ENCODE measurements around the gene TREM1.

TREM1 gene

DNA sequence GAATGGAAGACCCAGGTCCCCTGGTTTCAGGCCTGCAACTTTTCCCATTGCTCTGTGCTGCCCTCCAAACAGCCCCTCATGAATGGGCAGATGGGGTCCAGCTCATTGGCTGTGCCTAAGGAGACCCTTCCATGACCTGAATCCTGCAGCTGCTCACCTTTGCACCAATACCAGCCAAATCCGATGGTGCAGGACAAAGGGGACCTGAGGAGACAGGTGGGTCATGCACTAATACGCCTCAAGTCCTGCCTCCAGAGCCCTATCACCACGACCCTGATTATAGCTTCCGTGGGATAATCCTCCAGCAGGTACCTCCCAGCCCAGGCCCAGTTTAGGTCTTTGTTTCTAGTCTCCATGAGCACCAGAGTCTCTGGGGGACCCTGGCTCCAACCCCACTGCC, 16.8 kb downstream of the TREM1 start:
- no peak for TF ChIP-seq FOXM1 (IDR thresholded peaks at IDR 0.05; ENCODE audit: borderline replicate concordance, low read depth)
- TF ChIP-seq, protein P1, sequence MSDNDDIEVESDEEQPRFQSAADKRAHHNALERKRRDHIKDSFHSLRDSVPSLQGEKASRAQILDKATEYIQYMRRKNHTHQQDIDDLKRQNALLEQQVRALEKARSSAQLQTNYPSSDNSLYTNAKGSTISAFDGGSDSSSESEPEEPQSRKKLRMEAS (IDR thresholded peaks at IDR 0.05), result no peak
- TF ChIP-seq EGR1 (IDR thresholded peaks at IDR 0.05), result no peak

DNA sequence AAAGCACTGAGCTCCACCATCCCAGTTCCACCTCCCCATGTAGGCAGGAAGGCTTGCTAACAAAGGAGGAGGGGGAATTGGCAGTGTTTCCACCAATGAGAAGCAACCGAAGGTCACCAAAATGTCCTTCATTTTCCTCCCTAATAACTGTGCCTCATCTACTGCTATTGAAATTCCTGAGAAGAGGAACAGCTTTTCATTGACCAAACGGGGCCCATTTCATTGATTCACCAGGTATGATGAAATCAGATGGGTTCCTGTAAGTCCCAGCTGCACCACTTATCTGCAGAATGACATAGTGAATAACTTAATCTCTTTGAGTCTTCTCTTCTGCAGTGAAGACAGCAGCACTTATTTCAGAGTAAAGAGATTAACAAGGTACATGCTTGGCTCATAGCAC, 17.3 kb downstream of the TREM1 start:
- no peak for TF ChIP-seq FOXM1 (IDR thresholded peaks at IDR 0.05; ENCODE audit: borderline replicate concordance, low read depth)
- no peak for TF ChIP-seq YY1 (IDR thresholded peaks at IDR 0.05; ENCODE audit: low read depth)
- no peak for TF ChIP-seq CEBPB (IDR thresholded peaks at IDR 0.05)
- TF ChIP-seq EGR1 (IDR thresholded peaks at IDR 0.05), result no peak
- TF ChIP-seq TAF1 (IDR thresholded peaks at IDR 0.05; ENCODE audit: low read depth), result no peak

DNA sequence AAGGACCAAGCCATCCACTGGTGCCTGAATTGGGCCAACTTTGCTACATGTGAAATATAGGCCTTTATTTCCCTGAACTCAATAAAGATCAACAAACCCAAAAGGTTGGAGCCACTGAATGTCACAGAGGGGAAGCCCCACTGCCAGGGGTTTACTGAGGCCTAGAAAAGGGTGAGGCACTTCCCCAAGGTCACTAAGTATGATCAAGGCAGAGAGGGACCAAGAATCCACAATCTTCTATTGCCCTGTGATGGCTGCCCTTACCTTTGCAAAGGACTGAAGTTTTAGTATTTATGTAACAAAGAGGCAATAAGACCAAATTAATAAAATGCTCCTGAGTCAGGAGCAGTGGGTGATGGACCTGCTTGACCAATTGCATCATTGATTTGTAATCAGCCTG, 18.0 kb downstream of the TREM1 start:
- TF ChIP-seq, protein P1 (IDR thresholded peaks at IDR 0.05), result no peak
- TF ChIP-seq EP300 (IDR thresholded peaks at IDR 0.05; ENCODE audit: borderline replicate concordance), result no peak
- TF ChIP-seq, protein P2, sequence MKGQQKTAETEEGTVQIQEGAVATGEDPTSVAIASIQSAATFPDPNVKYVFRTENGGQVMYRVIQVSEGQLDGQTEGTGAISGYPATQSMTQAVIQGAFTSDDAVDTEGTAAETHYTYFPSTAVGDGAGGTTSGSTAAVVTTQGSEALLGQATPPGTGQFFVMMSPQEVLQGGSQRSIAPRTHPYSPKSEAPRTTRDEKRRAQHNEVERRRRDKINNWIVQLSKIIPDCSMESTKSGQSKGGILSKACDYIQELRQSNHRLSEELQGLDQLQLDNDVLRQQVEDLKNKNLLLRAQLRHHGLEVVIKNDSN (IDR thresholded peaks at IDR 0.05), result no peak
- TF ChIP-seq CEBPB (IDR thresholded peaks at IDR 0.05), result no peak
- TF ChIP-seq YY1 (IDR thresholded peaks at IDR 0.05; ENCODE audit: low read depth), result no peak
- TF ChIP-seq FOXM1 (IDR thresholded peaks at IDR 0.05; ENCODE audit: borderline replicate concordance, low read depth), result no peak
- no peak for TF ChIP-seq EGR1 (IDR thresholded peaks at IDR 0.05)

DNA sequence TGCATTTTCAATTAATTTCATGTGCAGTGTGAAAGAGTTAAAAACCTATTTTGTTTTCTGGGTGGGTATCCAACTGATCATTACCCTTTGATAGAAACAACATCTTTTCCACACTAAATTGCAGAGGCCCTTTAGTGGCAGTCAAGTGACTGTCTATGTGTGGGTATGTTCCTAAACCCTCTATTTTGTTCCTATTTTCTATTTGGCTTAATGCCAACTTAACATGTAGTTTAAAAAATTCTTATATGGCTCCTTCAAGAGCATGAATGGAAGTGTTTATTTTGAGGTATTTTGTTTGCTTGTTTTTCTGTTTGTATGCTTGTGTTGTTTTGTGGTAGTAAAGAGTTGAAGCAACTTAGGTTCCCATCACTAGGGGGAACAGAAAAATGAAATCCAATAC, 19.9 kb downstream of the TREM1 start:
- TF ChIP-seq NFIC (IDR thresholded peaks at IDR 0.05) (0 out of 2 replicates have a peak, but pooled peaks have one; percentile 20), CREB1 (IDR thresholded peaks at IDR 0.05; ENCODE audit: low read depth) (no peak)

DNA sequence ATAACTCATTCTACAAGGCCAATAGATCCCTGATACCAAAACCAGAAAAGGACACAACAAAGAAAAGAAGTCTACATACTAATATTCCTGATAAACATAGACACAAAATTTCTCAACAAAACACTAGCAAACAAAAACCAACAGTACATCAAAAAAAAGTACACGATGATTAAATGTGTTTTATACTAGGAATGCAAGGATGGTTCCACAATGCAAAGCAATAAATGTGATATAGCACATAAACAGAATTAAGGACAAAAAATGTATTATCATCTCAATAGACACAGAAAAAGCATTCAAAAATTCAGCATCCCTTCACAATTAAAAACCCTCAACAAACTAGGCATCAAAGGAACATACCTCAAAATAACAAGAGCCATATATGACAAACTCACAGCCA, 23.2 kb downstream of the TREM1 start:
- no peak for TF ChIP-seq FOXM1 (IDR thresholded peaks at IDR 0.05; ENCODE audit: borderline replicate concordance, low read depth)
- no peak for TF ChIP-seq YY1 (IDR thresholded peaks at IDR 0.05; ENCODE audit: low read depth)
- no peak for TF ChIP-seq RAD21 (IDR thresholded peaks at IDR 0.05; ENCODE audit: low read depth)
- TF ChIP-seq, protein P1 (IDR thresholded peaks at IDR 0.05), result no peak
- TF ChIP-seq EGR1 (IDR thresholded peaks at IDR 0.05), result no peak
- TF ChIP-seq CREB1 (IDR thresholded peaks at IDR 0.05; ENCODE audit: low read depth), result no peak
- TF ChIP-seq CEBPB (IDR thresholded peaks at IDR 0.05), result no peak

DNA sequence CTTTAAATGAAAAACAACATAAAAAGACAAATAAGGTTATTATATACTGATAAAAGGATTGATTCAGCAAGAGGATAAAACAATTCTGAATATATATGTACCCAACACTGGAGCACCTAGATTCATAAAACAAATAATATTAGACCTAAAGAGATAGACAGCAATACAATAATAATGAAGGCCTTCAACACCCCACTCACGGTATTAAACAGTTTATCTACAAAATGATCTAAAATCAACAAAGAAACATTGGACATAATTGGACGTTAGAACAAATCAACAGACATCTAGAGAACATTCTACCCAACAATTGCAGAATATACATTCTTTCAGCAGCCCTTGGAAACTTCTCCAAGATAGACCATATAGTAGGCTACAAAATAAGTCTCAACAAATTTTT, 24.1 kb downstream of the TREM1 start:
- TF ChIP-seq TAF1 (IDR thresholded peaks at IDR 0.05; ENCODE audit: low read depth) (no peak), TCF12 (IDR thresholded peaks at IDR 0.05; ENCODE audit: low read depth) (no peak), EGR1 (IDR thresholded peaks at IDR 0.05) (no peak), TEAD4 (IDR thresholded peaks at IDR 0.05) (no peak), RAD21 (IDR thresholded peaks at IDR 0.05; ENCODE audit: low read depth) (no peak), ZBTB7A (IDR thresholded peaks at IDR 0.05; ENCODE audit: low read depth) (no peak), CREB1 (IDR thresholded peaks at IDR 0.05; ENCODE audit: low read depth) (no peak), CEBPB (IDR thresholded peaks at IDR 0.05) (no peak)

DNA sequence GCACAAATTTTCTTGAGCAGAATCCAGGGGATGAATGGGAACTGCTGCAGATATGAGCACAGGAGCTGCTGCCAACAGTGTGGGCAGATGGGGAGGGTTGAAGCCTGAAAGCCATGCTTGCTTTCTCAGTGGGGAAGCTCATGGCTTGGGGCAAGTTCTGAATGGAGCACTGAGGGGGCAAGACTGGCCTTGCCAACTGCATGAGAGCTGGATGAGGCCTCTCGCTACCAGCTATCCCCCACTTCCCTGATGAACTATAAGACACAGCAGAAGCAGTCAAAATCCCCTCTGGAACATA, 28.3 kb downstream of the TREM1 start:
- TF ChIP-seq, protein P3, sequence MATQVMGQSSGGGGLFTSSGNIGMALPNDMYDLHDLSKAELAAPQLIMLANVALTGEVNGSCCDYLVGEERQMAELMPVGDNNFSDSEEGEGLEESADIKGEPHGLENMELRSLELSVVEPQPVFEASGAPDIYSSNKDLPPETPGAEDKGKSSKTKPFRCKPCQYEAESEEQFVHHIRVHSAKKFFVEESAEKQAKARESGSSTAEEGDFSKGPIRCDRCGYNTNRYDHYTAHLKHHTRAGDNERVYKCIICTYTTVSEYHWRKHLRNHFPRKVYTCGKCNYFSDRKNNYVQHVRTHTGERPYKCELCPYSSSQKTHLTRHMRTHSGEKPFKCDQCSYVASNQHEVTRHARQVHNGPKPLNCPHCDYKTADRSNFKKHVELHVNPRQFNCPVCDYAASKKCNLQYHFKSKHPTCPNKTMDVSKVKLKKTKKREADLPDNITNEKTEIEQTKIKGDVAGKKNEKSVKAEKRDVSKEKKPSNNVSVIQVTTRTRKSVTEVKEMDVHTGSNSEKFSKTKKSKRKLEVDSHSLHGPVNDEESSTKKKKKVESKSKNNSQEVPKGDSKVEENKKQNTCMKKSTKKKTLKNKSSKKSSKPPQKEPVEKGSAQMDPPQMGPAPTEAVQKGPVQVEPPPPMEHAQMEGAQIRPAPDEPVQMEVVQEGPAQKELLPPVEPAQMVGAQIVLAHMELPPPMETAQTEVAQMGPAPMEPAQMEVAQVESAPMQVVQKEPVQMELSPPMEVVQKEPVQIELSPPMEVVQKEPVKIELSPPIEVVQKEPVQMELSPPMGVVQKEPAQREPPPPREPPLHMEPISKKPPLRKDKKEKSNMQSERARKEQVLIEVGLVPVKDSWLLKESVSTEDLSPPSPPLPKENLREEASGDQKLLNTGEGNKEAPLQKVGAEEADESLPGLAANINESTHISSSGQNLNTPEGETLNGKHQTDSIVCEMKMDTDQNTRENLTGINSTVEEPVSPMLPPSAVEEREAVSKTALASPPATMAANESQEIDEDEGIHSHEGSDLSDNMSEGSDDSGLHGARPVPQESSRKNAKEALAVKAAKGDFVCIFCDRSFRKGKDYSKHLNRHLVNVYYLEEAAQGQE (IDR thresholded peaks at IDR 0.05; ENCODE audit: low read depth), result no peak
- TF ChIP-seq TAF1 (IDR thresholded peaks at IDR 0.05; ENCODE audit: low read depth), result no peak
- TF ChIP-seq, protein P1 (IDR thresholded peaks at IDR 0.05), result no peak

DNA sequence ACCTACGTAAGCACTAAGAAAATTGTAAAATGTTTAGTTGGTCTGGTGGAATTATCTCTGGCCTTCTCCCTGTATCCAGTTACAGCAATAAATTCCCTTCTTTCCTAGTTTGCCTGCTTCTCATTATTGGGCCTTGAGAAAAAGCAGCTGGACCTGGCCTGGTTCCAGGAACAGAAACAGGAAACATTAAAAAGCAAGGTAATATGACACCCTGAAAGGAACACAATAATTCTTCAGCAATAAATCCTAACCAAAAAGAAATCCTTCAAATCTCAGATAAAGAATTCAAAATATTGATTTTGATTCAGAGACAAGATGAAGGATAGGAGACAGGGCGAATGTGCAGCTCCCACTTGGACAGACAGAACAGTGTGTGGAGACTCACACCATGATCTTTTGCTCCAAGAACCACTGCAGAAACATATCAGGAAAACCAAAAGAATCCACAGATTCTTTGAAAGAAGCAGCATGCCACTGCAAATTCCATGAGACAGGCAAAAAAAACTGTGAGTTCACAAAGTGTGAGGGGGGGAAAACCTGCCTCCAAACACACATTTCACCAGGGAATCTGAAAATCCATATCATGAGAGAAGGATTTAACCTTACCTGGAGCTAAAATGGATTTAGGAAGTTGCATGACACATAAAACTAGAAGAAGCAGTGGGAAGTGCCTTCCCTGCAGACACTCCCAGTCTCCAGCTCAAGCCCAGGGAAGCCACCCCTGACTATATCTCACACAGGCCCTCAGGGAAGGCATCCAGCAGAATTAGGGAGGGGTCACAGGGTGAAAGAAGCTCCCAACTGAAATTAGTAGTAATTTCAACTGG, 28.9 kb downstream of the TREM1 start:
- TF ChIP-seq, protein P1 (IDR thresholded peaks at IDR 0.05), result no peak; the same call in 1 of the 2 replicates
- TF ChIP-seq FOXM1 (IDR thresholded peaks at IDR 0.05; ENCODE audit: borderline replicate concordance, low read depth), result peak; percentile 87
- TF ChIP-seq EGR1 (IDR thresholded peaks at IDR 0.05), result no peak
- peak; percentile 80 for TF ChIP-seq TEAD4 (IDR thresholded peaks at IDR 0.05)
- no peak for TF ChIP-seq ZBTB7A (IDR thresholded peaks at IDR 0.05; ENCODE audit: low read depth)
- peak; percentile 89 for TF ChIP-seq EP300 (IDR thresholded peaks at IDR 0.05; ENCODE audit: borderline replicate concordance)
- TF ChIP-seq YY1 (IDR thresholded peaks at IDR 0.05; ENCODE audit: low read depth), result no peak
- TF ChIP-seq RAD21 (IDR thresholded peaks at IDR 0.05; ENCODE audit: low read depth), result no peak; the same call in 1 of the 2 replicates
- no peak for TF ChIP-seq CREB1 (IDR thresholded peaks at IDR 0.05; ENCODE audit: low read depth)
- TF ChIP-seq TAF1 (IDR thresholded peaks at IDR 0.05; ENCODE audit: low read depth), result no peak
- TF ChIP-seq, protein P3 (IDR thresholded peaks at IDR 0.05; ENCODE audit: low read depth), result no peak
- TF ChIP-seq, protein P2 (IDR thresholded peaks at IDR 0.05), result no peak
- TF ChIP-seq TCF12 (IDR thresholded peaks at IDR 0.05; ENCODE audit: low read depth), result peak; percentile 91
- 0 out of 2 replicates have a peak, but pooled peaks have one; percentile 37 for TF ChIP-seq CEBPB (IDR thresholded peaks at IDR 0.05)
- TF ChIP-seq NFIC (IDR thresholded peaks at IDR 0.05), result peak; percentile 96
